ENCODE results near the gene TPCN1.

Gene TPCN1
- total RNA-seq = 36.7 to 198 (median 112) reads per million in 17 experiments

GRCh38 chr12:113221181-113221996 is at the start of gene TPCN1:
TPCN1 (plus strand) TSS chr12:113221464; CDS start chr12:113226853, 5,389 bp downstream.
- DNase-seq = peak; percentile 100

DNA sequence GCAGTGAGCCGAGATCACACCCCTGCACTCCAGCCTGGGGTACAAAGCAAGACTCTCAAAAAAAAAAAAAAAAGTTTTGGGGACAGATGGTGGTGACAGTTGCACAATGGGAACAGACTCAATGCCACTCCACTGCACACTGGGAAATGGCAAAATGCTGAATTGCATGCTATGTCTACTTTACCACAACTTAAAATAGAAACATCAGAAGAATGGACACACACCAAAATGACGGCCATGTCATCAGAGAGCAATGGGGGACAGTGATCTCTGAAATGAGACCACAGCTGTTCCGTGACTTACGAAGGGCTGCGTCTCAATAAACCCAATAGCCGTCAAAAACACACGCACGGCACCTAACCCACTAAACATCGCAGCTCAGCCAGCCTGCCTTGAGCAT is 49.7 kb upstream of the TPCN1 start:
- DNase-seq = no peak

GRCh38 chr12:113172185-113172584 is 49.1 kb upstream of the TPCN1 start:
- DNase-seq = no peak

DNA sequence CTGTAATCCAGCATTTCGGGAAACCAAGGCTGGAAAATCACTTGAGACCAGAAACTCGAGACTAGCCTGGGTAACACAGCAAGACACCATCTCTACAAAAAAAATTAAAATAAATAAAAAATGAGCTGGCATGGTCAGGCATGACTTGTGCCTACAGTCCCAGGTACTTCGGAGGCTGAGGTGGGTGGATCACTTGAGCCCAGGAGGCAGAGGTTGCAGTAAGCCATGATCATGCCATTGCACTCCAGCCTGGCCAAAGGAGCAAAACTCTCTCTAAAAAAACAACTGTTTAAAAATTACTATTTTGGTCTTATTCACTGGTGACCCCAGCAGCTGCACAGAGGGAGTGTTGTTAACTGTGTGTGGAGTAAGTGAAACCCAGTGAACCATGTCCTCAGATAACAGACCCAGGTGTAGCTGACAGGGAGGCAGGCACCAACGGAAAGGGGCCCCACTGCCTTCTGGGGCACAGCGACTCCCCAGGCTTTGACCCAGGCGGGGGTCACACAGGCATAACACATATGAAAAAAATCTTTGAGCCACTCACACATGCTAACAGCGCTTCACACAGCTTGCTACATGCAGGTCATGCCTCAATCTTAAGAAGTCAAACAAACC is 48.1 kb upstream of the TPCN1 start:
- no peak for DNase-seq

GRCh38 chr12:113174461-113175384 is 46.5 kb upstream of the TPCN1 start:
- peak; percentile 68 to 83 (median 78) for DNase-seq

DNA sequence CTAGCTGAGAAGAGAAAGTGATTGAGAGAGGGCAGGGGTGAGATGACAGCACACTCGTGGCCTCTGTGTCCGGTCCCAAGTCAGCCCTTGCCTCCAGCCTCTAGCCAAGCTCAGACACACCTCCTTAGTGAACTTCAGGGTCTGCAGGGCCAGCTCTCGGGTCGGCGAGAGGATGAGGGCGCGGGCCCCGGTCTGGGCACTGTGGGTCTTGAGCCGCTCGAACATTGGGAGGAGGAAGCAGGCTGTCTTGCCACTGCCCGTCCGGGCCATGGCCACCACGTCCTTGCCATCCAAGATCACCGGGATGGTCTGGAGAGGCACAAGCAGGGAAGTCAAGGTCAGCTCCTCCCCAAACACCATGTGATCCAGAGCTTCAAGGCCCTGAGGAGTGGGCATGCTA is 42.2 kb upstream of the TPCN1 start:
- no peak for DNase-seq

- no peak for DNase-seq
Observed at GRCh38 chr12:113180333-113180732, 40.9 kb upstream of the TPCN1 start.

DNA sequence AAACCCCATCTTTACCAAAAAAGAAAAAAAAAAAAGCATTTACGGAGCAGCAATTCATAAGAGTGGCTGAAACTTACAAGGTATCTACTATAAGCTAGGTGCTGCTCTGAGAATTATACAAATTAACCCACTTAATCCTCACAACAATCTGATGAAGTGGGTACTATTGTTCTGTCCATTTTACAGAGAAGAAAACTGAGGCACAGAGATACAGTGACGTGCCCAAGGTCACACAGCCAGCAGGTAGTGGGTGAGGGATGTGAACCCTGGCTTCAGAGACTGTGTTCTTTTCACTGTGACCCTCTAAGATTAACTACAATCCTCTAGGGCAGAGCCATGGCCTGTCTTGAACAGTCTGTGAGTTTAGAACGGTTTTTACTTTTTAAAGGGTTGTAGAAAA is 39.3 kb upstream of the TPCN1 start:
- DNase-seq = no peak

GRCh38 chr12:113183030-113183589 is 38.2 kb upstream of the TPCN1 start:
- DNase-seq = no peak

DNA sequence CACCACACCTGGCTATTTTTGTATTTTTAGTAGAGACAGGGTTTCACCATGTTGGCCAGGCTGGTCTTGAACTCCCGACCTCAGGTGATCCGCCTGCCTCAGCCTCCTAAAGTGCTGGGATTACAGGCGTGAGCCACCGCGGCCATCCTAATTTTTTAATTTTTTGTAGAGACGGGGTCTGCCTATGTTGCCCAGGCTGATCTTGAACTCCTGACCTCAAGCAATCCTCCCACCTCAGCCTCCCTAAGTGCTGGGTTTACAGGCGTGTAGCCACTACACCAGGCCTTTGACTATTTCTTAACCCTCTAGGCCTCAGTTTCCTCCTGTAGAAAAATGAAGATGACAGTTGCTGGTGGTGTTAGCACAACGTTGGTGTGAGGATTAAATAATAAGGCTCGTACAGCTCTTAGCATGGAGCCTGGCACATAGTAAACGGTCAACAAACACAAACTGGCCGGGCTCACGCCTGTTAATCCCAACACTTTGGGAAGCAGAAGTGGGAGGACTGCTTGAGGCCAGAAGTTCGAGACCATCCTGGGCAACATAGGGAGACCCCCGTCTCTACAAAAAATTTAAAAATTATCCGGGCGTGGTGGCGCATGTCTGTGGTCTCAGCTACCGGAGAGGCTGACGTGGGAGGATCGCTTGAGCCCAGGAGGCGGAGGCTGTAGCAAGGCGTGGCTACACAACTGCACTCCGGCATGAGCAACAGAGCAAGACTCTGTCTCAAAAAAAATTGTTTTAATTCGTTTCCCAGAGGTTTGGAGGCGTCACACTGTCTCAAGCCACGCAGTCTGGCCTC is 37.0 kb upstream of the TPCN1 start:
- peak in 1 of 4 experiments; percentile 83 for DNase-seq

- peak; percentile 91 to 96 (median 94) for DNase-seq
Observed at GRCh38 chr12:113184900-113185179, 36.4 kb upstream of the TPCN1 start.

DNA sequence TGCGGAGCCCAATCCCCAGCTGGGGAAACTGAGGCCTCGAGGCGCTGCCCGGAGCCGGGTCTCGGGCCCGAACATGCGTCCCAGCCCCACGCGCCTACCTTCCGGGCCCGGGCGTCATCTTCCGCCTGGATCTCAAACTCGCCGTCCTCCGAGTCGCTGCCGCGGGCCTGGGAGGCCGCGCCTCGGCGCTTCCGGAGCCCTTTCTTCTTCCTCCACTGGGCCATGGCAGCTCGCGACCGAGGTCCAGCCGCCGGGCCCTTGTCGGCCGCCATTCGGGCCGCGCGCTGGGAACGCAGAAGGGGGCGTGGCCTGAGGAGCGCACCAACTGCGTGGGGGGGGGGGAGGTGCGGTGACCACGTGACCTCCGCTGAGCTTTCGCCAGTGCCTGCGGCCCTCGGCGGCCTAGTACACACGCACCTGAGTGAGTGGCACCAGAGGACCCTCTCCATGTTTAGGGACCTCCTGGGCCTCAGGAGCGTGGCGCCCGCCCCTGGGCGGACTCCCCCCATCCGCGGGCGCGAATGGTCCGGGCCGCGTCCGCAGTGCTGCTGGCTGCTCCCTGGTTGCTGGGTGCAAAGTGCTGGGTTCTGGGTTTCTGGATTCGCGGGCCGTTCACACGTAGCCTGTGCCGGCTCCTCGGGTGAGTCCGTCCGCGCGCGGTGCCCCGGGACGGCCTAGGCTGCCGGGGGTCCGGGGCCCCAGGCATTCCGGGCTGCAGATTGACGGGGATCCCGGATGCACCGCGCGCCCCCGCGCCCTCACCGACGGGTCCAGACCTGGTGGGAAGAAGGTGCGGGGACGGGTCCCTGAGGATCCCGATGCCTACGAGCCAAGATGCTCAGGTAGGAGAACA is 35.9 kb upstream of the TPCN1 start, which contains the start of the genes DDX54 and RITA1:
TSS of gene DDX54 (minus strand) at position 299 of the 853 bp plus-strand sequence. CDS start at position 272, 27 bp downstream.
TSS of gene RITA1 (plus strand) at position 542 of the 853 bp plus-strand sequence. CDS start 1,026 bp downstream, outside the sequence.
- peak; percentile 74 to 91 (median 88) for DNase-seq

DNA sequence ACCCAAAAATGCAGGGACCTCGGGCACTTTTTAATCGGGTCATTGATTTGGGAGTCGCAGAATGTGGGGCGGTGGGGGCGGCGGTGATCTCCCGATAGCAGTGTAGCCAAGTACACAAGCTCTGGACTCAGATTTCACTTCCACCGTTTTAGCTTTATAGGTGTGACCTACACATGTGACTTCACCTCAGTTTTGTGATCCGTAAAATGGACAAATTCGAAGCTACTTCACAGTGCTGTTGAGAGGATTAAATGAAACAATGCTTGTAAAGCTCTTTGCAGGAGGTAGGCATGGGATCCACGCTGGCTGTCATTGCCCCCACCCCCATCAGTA is 35.3 kb upstream of the TPCN1 start:
- peak in 1 of 4 experiments; percentile 13 for DNase-seq

GRCh38 chr12:113186666-113187325 is 34.5 kb upstream of the TPCN1 start:
- DNase-seq = no peak

DNA sequence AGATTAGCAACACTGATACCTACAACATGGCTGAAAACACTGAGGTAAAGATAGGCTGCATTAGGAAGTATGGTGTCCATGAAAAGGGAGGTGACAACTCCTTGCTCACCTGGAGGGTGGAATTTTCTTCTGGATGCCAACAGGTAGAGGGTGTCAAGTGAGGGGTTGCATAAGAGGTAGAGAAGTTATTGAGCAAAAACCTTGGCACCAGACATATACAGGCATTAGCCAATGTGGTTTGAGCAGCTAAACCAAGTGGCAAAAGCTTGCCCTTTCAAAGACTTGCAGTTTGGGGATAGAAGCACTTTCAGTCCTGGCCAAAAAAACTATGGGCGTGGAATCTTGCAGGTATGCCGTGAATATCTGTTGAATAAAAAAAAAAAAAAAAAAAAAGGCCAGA is 31.9 kb upstream of the TPCN1 start:
- no peak for DNase-seq

GRCh38 chr12:113190761-113191160 is 30.5 kb upstream of the TPCN1 start:
- DNase-seq = peak in 1 of 4 experiments; percentile 30

- no peak for DNase-seq
Observed at GRCh38 chr12:113191227-113191626, 30.0 kb upstream of the TPCN1 start.

- no peak for DNase-seq
Observed at GRCh38 chr12:113194971-113195391, 26.3 kb upstream of the TPCN1 start.

DNA sequence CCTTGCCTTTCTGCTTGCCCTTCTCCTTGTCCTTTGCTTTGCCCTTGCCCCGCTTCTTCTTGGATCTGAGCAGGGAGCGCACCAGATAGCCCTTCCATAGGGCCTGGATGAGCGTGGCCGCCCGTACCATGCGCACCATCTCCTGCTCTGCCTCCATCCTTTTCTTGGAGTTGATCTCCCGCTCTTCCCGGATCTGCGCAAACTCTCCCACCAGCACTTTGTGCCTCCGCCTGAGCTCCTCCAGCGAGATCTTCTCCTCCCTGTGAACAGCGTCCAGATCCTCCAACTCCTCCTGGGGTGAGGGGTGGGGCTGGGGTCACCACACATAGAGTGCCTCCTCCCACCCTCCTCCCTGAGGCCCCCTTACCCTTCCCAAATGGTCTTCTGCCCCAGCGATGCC is 25.7 kb upstream of the TPCN1 start:
- DNase-seq = no peak

DNA sequence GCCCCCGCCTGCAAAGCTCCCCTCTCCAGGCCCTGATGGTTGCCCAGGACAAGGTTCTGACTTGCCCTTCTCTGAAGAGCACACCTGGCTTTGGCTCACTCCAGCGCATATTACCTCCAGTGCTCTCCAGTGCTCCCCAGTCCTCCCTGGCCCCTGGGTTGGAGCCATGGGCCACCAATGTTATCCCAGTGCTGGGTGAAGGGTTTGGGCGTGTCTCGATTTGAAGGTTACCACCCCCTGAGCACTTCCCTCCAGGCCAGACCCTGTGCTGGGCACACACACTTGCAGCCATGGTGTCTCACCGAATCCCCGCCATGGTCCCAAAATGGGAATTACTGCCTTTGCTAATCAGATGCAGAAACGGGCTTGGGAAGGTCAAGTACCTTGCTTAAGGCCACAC is 24.7 kb upstream of the TPCN1 start:
- no peak for DNase-seq

Measured in suppressor macrophage (primary cell).